Fibroblast of mammary gland (primary cell): Measurements from ENCODE around the gene THYN1.

Experiments
- DNase-seq: peaks from one replicate; pipeline ENCODE4 v3.0.0-alpha.2; 2010; ENCODE audit warnings: low read depth
- H3K4me3 ChIP-seq: 2 replicates; pipeline ENCODE4 v1.5.1; 2011; ENCODE audit warnings: low read depth, mild to moderate bottlenecking, low read length, moderate library complexity; ENCODE audit not compliant: control insufficient read depth
- TF ChIP-seq, protein P1 (sequence below): conservative IDR thresholded peaks from 2 replicates; pipeline ENCODE4 v1.5.1; 2011; ENCODE audit warnings: low read depth, low read length, inconsistent platforms; ENCODE audit not compliant: control insufficient read depth, insufficient read depth

THYN1 gene

DNA sequence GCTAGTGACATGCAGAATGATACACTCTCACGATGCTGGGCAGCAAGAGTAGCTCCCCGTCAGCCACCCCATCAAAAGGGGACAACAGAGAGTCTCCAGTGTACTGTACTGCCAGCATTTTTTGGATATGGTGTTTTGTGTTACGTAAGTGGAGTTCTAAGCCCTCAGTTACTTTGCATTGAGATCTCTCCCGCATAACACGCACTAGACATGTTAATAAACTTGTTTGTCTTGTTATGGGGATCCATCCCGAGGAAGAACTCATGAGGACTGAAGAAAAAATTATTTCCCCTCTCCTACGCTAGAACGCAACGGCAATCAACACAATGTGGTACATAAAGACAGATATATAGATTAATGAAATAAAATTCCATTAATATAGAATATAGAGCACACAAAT is 53.6 kb downstream of the THYN1 start:
- TF ChIP-seq, protein P1, sequence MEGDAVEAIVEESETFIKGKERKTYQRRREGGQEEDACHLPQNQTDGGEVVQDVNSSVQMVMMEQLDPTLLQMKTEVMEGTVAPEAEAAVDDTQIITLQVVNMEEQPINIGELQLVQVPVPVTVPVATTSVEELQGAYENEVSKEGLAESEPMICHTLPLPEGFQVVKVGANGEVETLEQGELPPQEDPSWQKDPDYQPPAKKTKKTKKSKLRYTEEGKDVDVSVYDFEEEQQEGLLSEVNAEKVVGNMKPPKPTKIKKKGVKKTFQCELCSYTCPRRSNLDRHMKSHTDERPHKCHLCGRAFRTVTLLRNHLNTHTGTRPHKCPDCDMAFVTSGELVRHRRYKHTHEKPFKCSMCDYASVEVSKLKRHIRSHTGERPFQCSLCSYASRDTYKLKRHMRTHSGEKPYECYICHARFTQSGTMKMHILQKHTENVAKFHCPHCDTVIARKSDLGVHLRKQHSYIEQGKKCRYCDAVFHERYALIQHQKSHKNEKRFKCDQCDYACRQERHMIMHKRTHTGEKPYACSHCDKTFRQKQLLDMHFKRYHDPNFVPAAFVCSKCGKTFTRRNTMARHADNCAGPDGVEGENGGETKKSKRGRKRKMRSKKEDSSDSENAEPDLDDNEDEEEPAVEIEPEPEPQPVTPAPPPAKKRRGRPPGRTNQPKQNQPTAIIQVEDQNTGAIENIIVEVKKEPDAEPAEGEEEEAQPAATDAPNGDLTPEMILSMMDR, result no peak
- DNase-seq, result no peak
- no peak overlapping the region for H3K4me3 ChIP-seq
